Pancreas (tissue), 10 donors: ENCODE results near the gene SLCO2A1. TPM values are rescaled to one million over a fixed set of nuclear protein-coding genes. Genes with fewer than 3 reads are reported as not detected.

Experiments
- ATAC-seq, 4 donors: fragments of 200-7000 bp; cut with Tn5 transposase; one replicate each; pipeline versions ENCODE4 v1.8.0 to v1.9.1; 2020; ENCODE audit warnings: mild to moderate bottlenecking in 4 of 4, moderate library complexity in 4 of 4
- DNase-seq, 6 donors: peaks; one replicate each; pipeline ENCODE4 v3.0.0-alpha.2; 2020
- FAIRE-seq: peaks from 2 replicates; lab custom pipeline; 2012; peaks lifted over from hg19 to GRCh38; lab: Jason Lieb, UNC
- H3K27ac ChIP-seq, 4 donors: fragments of 200-600 bp; sonication (generic); 1 replicate in 3 of 4; 2 replicates in 1 of 4; pipeline versions ENCODE4 v1.5.0 to v1.8.0; 2020
- H3K27me3 ChIP-seq, 4 donors: fragments of 200-600 bp; one replicate each; pipeline ENCODE4 v1.8.0; 2021
- H3K36me3 ChIP-seq, 3 donors: fragments of 200-600 bp; sonication (generic) in 1 of 3; one replicate each; pipeline versions ENCODE4 v1.5.0 to v1.8.0; 2020 to 2021
- H3K4me1 ChIP-seq, 3 donors: fragments of 200-600 bp; one replicate each; pipeline ENCODE4 v1.8.0; 2021
- H3K4me3 ChIP-seq, 4 donors: fragments of 200-600 bp; sonication (generic) in 2 of 4; one replicate each; pipeline versions ENCODE4 v1.5.0 to v1.8.0; 2020 to 2021
- H3K9me3 ChIP-seq, 4 donors: fragments of 200-600 bp; one replicate each; pipeline ENCODE4 v1.8.0; 2021
- CTCF ChIP-seq, 4 donors: fragments of 200-600 bp; sonication (generic) in 3 of 4; IDR thresholded peaks; one replicate each; pipeline versions ENCODE4 v1.5.0 to v1.8.0; 2021; ENCODE audit warnings: antibody characterized with exemption in 4 of 4
- WGBS, 2 donors: extraction: QIAGEN DNeasy Blood & Tissue Kit; methylation state at CpG; one replicate each; pipeline ENCODE4 v1.1.7; 2013; 5-methylcytosine and 5-hydroxymethylcytosine counted together
- intact Hi-C, 3 donors: fragments of 100-400 bp; cut with DNase I; formaldehyde crosslinking; loops; one replicate each; pipeline versions ENCODE4 v1.11.1 to v1.14.2; 2022
- polyA plus RNA-seq, 2 donors: library from polyadenylated mRNA; stranded (reverse); fragments of 200-250 nt; gene quantifications; one replicate each; pipeline ENCODE4 v1.2.3, GENCODE V29; 2013
- total RNA-seq, 6 donors: library from RNA; stranded (reverse); fragmentation: NEBNext Ultra II Directional in 4 of 6; extraction: Animal tissue kit (Norgen Biotek cat#: 25700) in 4 of 6; gene quantifications; one replicate each; pipeline versions ENCODE4 v1.2.1 to v1.2.4, GENCODE V29; 2021 to 2023
- donor health status: healthy with polysubstance abuse.
- donor health status: DM: no; HTN: no; CAD: no; lungs with moderate emphysema.
- donor health status: DM: no; HTN: no; CAD: no.
- donor health status: control.
- donor health status: control.
- donor health status: Bipolar disorder and iron deficiency.
- donor health status: DM: yes; HTN: yes; CAD: no.
- donor health status: DM: no; HTN: no; CAD: no.
- donor health status: DM: no; HTN: no; CAD: no.
- donor health status: DM: yes; HTN: yes; CAD: no.

SLCO2A1 gene
- total and polyA plus RNA-seq, 8 donors, result 4.6 to 17.5 (median 10.4) TPM

- no peak for TF ChIP-seq CTCF (IDR thresholded peaks at IDR 0.05)
- FAIRE-seq, result no peak
- intact Hi-C loops, result no loop called here
- no peak for ATAC-seq
- Histone ChIP-seq H3K4me3 (no peak overlapping the region), H3K27me3 (no peaks in the 10 kb centered on the region), H3K27ac (no peak overlapping the region), H3K4me1 (no peaks in the 10 kb centered on the region), H3K9me3 (no peaks in the 10 kb centered on the region), H3K36me3 (no peaks in the 10 kb centered on the region)
- WGBS, 2 donors, result 85 to 95% methylated on average over 2 of the region's 2 CpGs
- DNase-seq, result no peak
Measured at GRCh38 chr3:134076851-134077250, 47.1 kb upstream of the SLCO2A1 start.

DNA sequence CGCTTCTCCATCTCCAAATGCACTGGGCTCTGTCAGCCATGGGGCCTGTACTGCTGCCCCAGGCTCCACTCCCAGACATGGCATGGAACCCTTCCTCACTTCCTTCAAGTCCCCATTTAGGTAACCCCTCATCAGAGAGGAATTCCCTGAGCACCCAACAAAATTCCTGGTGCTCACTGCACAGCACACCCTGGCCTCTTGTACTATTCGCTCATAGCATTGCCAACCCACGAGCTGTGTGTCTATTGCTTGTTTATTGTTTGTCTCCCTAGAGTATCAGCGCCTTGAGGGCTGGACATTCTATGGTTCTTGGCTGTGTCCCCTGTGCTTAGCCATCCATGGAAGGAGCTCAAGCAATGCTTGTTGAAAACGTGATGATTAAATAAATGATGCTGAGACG is 46.1 kb upstream of the SLCO2A1 start:
- DNase-seq (no peak), ATAC-seq (no peak), FAIRE-seq (no peak)
- no peaks in the 10 kb centered on the region for H3K27me3 ChIP-seq
- H3K4me3 ChIP-seq, result no peak overlapping the region
- intact Hi-C loops, result no loop called here
- H3K27ac ChIP-seq, result no peak overlapping the region
- no peaks in the 10 kb centered on the region for H3K4me1 ChIP-seq
- H3K36me3 ChIP-seq, result no peaks in the 10 kb centered on the region
- no peaks in the 10 kb centered on the region for H3K9me3 ChIP-seq
- 78 to 83% methylated on average over 6 of the region's 6 CpGs for WGBS, 2 donors
- no peak for TF ChIP-seq CTCF (IDR thresholded peaks at IDR 0.05)

DNA sequence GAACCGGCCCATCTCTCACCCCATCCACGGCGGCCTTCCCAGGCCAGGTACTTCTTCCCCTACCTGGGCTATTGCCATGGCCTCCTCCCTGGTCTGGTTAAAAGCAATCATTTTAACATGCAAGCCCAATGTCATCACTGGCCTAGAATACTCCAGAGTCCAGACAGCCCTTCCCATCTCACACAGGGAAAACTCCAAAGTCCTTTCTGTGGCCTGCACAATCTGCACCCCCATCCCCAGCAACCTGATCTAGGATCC is 45.8 kb upstream of the SLCO2A1 start:
- DNase-seq (no peak), FAIRE-seq (no peak), ATAC-seq (no peak)
- Histone ChIP-seq H3K27me3 (no peaks in the 10 kb centered on the region), H3K9me3 (no peaks in the 10 kb centered on the region), H3K27ac (no peak overlapping the region), H3K36me3 (no peaks in the 10 kb centered on the region), H3K4me3 (no peak overlapping the region), H3K4me1 (no peaks in the 10 kb centered on the region)
- TF ChIP-seq CTCF (IDR thresholded peaks at IDR 0.05), result no peak
- WGBS, 2 donors, result 91 to 100% methylated on average over 3 of the region's 3 CpGs
- intact Hi-C loops, result no loop called here

DNA sequence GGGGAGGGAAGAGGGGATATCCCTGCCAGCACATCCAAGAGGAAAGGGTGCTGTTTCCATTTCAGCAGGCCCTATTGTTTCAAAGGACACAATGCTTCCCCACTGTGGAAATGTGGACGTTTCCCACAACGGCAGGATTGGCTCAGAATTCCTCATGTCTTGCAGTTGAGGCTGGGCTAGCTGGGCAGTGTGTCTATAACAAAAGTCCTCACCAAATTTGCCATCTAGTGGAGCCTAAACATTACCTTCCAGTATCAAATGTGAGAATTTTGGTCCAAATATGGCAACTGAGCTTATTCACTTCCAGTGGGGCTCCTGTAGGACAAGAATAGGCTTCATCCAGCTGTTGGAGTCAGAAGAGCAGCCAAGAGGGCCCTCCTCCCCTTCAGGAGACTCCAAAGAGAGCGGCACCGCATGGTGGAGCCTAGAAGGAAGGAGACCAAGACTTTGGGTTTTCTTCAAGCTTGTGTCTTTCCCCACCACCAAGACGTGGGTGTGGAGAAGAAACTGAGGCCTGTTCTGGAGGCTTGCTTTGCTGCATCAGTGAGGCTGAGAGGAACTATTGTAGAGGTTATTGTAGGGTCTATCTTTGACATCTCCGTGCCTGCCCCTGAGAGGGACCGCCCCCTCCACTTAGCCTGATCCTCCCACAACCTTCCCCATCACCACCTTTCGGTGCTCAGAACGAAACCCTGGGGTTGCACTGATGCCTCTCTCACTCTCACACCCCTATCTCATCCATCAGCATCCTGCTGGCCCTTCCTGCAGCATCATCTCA is 45.3 kb upstream of the SLCO2A1 start:
- FAIRE-seq (no peak), DNase-seq (no peak), ATAC-seq (no peak)
- no peaks in the 10 kb centered on the region for H3K4me1 ChIP-seq
- WGBS, 2 donors, result 81 to 83% methylated on average over 9 of the region's 9 CpGs
- H3K4me3 ChIP-seq, result no peak overlapping the region
- TF ChIP-seq CTCF (IDR thresholded peaks at IDR 0.05), result no peak
- intact Hi-C loops, result no loop called here
- H3K9me3 ChIP-seq, result no peaks in the 10 kb centered on the region
- H3K27me3 ChIP-seq, result no peaks in the 10 kb centered on the region
- H3K36me3 ChIP-seq, result no peaks in the 10 kb centered on the region
- H3K27ac ChIP-seq, result no peak overlapping the region

GRCh38 chr3:134074001-134074789 is 44.5 kb upstream of the SLCO2A1 start:
- no peak for FAIRE-seq
- ATAC-seq, result no peak
- intact Hi-C loops, result no loop called here

More at GRCh38 chr3:134074001-134074789, 44.5 kb upstream of the SLCO2A1 start:
- 85 to 86% methylated on average over 10 of the region's 10 CpGs for WGBS, 2 donors
- Histone ChIP-seq H3K27ac (no peak overlapping the region), H3K36me3 (no peaks in the 10 kb centered on the region), H3K9me3 (no peaks in the 10 kb centered on the region), H3K27me3 (no peaks in the 10 kb centered on the region), H3K4me3 (no peak overlapping the region), H3K4me1 (no peaks in the 10 kb centered on the region)
- no peak for DNase-seq
- TF ChIP-seq CTCF (IDR thresholded peaks at IDR 0.05), result no peak
